Smooth muscle cell (in vitro differentiated cells): Measurements from ENCODE around the gene CETP. TPM values are rescaled to one million over a fixed set of nuclear protein-coding genes. Genes with fewer than 3 reads are reported as not detected.
A peak's percentile ranks its signal among the peaks of the same experiment; 100 is the strongest.

Experiments used
- DNase-seq: peaks from one replicate; lab custom pipeline; 2025; ENCODE audit not compliant: unreplicated experiment; lab: John Stamatoyannopoulos, UW
- H2AFZ ChIP-seq: fragments of 200-600 bp; sonication (generic); 2 replicates; pipeline ENCODE4 v1.6.0; 2016; ENCODE audit warnings: antibody characterized with exemption, low read depth, mild to moderate bottlenecking
- H3F3A ChIP-seq: fragments of 200-600 bp; sonication (generic); 2 replicates; pipeline ENCODE4 v1.6.0; 2017; ENCODE audit warnings: antibody characterized with exemption, low read depth
- H3K27ac ChIP-seq: fragments of 200-600 bp; sonication (generic); 2 replicates; pipeline ENCODE4 v1.5.1; 2016; ENCODE audit warnings: low read depth, mild to moderate bottlenecking
- H3K27me3 ChIP-seq: fragments of 200-600 bp; sonication (generic); 2 replicates; pipeline ENCODE4 v1.6.1; 2016; ENCODE audit warnings: low read depth, mild to moderate bottlenecking
- H3K36me3 ChIP-seq: fragments of 200-600 bp; sonication (generic); 2 replicates; pipeline ENCODE4 v1.5.1; 2016; ENCODE audit warnings: low read depth
- H3K4me1 ChIP-seq: fragments of 200-600 bp; sonication (generic); 2 replicates; pipeline ENCODE4 v1.5.1; 2016; ENCODE audit warnings: low read depth
- H3K4me2 ChIP-seq: fragments of 200-600 bp; sonication (generic); 2 replicates; pipeline ENCODE4 v1.6.0; 2016; ENCODE audit warnings: mild to moderate bottlenecking
- H3K4me3 ChIP-seq: fragments of 200-600 bp; sonication (generic); 2 replicates; pipeline ENCODE4 v1.5.1; 2016; ENCODE audit warnings: mild to moderate bottlenecking
- H3K79me2 ChIP-seq: fragments of 200-600 bp; sonication (generic); 2 replicates; pipeline ENCODE4 v1.6.0; 2016; ENCODE audit warnings: low read depth, mild to moderate bottlenecking
- H3K9ac ChIP-seq: fragments of 200-600 bp; sonication (generic); 2 replicates; pipeline ENCODE4 v1.6.0; 2016; ENCODE audit warnings: low read depth
- H3K9me3 ChIP-seq: fragments of 200-600 bp; sonication (generic); replicated peaks from 2 replicates; pipeline ENCODE4 v1.5.1; 2016; ENCODE audit warnings: low read depth
- H4K20me1 ChIP-seq: fragments of 200-600 bp; sonication (generic); 2 replicates; pipeline ENCODE4 v1.6.0; 2016; ENCODE audit warnings: low read depth
- CTCF ChIP-seq: fragments of 200-600 bp; sonication (generic); IDR thresholded peaks from 2 replicates; pipeline ENCODE4 v1.5.1; 2017; ENCODE audit warnings: borderline replicate concordance, mild to moderate bottlenecking, antibody characterized with exemption; ENCODE audit not compliant: insufficient read depth, poor library complexity, severe bottlenecking
- WGBS: methylation state at CpG from one replicate; pipeline ENCODE4 v1.1.7; 2016; ENCODE audit warnings: low lambda C conversion rate; 5-methylcytosine and 5-hydroxymethylcytosine counted together
- polyA plus RNA-seq: library from polyadenylated mRNA; unstranded; fragments of >200 nt; fragmentation: Nextera tagmentation; extraction: Ambion mirVana; gene quantifications from 2 replicates; pipeline ENCODE4 v1.2.1, GENCODE V29; 2016
- total RNA-seq: library from RNA; depleted of rRNA; stranded (reverse); fragments of >200 nt; gene quantifications from 2 replicates; pipeline ENCODE4 v1.2.3, GENCODE V29; 2014

The CETP gene
- total and polyA plus RNA-seq, 2 experiments from 2014 or later = not detected

- H4K20me1 ChIP-seq = no peaks in the 10 kb centered on the region
- 45% methylated on average over 16 of the region's 16 CpGs for WGBS
- peak overlapping the region; percentile 53 for H3K27ac ChIP-seq
- H3K36me3 ChIP-seq = no peaks in the 10 kb centered on the region
- TF ChIP-seq CTCF = no peak
- no peaks in the 10 kb centered on the region for H3K9me3 ChIP-seq
- H3K4me1 ChIP-seq = peaks cover 11% of the 10 kb centered on the region
- DNase-seq = no peak
- no peaks in the 10 kb centered on the region for H3K79me2 ChIP-seq
- H3F3A ChIP-seq = peaks cover 4% of the 10 kb centered on the region
- H3K9ac ChIP-seq = no peak overlapping the region
- H3K27me3 ChIP-seq = no peaks in the 10 kb centered on the region
- no peak overlapping the region for H3K4me3 ChIP-seq
- peak overlapping the region; percentile 9 for H3K4me2 ChIP-seq
- H2AFZ ChIP-seq = peak overlapping the region; percentile 68
Observed at GRCh38 chr16:56980792-56981724, 19.3 kb downstream of the CETP start.

- Histone ChIP-seq H3F3A (peaks cover 4% of the 10 kb centered on the region), H3K9ac (no peak overlapping the region), H2AFZ (no peak overlapping the region), H3K79me2 (no peaks in the 10 kb centered on the region), H3K4me2 (peak overlapping the region; percentile 9), H3K27ac (peak overlapping the region; percentile 53), H3K4me1 (peaks cover 11% of the 10 kb centered on the region), H3K36me3 (no peaks in the 10 kb centered on the region), H3K4me3 (no peak overlapping the region), H3K9me3 (no peaks in the 10 kb centered on the region), H4K20me1 (no peaks in the 10 kb centered on the region), H3K27me3 (no peaks in the 10 kb centered on the region)
- WGBS = 94% methylated on average over 12 of the region's 12 CpGs
- DNase-seq = no peak
- TF ChIP-seq CTCF = no peak
Observed at GRCh38 chr16:56981729-56982271, 20.1 kb downstream of the CETP start.

GRCh38 chr16:56982695-56983094, 20.9 kb downstream of the CETP start:
- Histone ChIP-seq H3K36me3 (no peaks in the 10 kb centered on the region), H3K27me3 (no peaks in the 10 kb centered on the region), H2AFZ (no peak overlapping the region), H3F3A (peaks cover 4% of the 10 kb centered on the region), H3K9ac (no peak overlapping the region), H3K9me3 (no peaks in the 10 kb centered on the region), H3K4me3 (no peak overlapping the region), H3K27ac (no peak overlapping the region), H4K20me1 (no peaks in the 10 kb centered on the region), H3K79me2 (no peaks in the 10 kb centered on the region), H3K4me1 (peaks cover 11% of the 10 kb centered on the region), H3K4me2 (no peak overlapping the region)
- DNase-seq = no peak
- no peak for TF ChIP-seq CTCF
- WGBS = 79% methylated on average over 2 of the region's 2 CpGs
